Measurements from ENCODE around the gene PANX2. TPM values are rescaled to one million over a fixed set of nuclear protein-coding genes. Genes with fewer than 3 reads are reported as not detected.
A peak's percentile ranks its signal among the peaks of the same experiment; 100 is the strongest.

Gene PANX2, protein sequence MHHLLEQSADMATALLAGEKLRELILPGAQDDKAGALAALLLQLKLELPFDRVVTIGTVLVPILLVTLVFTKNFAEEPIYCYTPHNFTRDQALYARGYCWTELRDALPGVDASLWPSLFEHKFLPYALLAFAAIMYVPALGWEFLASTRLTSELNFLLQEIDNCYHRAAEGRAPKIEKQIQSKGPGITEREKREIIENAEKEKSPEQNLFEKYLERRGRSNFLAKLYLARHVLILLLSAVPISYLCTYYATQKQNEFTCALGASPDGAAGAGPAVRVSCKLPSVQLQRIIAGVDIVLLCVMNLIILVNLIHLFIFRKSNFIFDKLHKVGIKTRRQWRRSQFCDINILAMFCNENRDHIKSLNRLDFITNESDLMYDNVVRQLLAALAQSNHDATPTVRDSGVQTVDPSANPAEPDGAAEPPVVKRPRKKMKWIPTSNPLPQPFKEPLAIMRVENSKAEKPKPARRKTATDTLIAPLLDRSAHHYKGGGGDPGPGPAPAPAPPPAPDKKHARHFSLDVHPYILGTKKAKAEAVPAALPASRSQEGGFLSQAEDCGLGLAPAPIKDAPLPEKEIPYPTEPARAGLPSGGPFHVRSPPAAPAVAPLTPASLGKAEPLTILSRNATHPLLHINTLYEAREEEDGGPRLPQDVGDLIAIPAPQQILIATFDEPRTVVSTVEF
- 3.0 TPM for total RNA-seq
- long read RNA-seq, partial matches to known transcripts: 3 of 4 reads
- long read RNA-seq, other reads (novel, unspliced or antisense): 1 of 4 reads

DNA sequence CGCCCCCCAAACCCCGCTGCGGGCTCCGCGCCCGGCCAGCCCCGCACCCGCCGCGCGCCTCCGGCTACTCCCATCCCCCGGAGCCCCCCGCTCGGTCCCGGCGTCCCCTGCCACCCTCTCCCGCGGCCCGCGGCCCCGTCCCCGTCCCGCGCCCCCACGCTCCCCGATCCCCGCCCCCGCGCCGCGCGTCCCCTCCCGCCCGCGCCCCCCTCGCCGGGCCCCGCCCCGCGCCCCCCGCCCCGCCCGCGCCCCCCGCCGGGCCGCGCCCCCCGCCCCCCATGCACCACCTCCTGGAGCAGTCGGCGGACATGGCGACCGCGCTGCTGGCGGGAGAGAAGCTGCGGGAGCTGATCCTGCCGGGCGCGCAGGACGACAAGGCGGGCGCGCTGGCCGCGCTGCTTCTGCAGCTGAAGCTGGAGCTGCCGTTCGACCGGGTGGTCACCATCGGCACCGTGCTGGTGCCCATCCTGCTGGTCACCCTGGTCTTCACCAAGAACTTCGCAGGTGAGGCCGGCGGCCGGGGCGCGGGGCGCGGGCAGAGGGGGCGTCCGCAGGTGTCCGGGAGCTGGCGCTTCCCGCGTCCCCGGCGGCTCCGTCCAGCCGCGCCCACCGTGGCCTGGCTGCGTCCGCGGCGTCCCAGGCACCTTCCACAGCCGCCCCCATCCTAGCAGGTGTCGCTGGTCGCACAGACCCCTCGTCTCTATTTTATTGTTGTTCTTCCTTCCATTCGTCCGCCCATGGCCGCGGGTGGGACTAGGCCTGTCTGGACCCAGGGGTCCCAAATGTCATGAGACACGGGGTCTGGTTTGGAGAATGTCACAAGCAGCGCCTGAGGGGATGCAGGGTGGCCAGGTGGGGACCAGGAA lies at the start of gene PANX2:
Gene PANX2, plus strand, starts transcription at position 279 of the 866 bp plus-strand sequence. Its CDS starts 0 bp downstream, at position 279.
- TF ChIP-seq, protein P1, sequence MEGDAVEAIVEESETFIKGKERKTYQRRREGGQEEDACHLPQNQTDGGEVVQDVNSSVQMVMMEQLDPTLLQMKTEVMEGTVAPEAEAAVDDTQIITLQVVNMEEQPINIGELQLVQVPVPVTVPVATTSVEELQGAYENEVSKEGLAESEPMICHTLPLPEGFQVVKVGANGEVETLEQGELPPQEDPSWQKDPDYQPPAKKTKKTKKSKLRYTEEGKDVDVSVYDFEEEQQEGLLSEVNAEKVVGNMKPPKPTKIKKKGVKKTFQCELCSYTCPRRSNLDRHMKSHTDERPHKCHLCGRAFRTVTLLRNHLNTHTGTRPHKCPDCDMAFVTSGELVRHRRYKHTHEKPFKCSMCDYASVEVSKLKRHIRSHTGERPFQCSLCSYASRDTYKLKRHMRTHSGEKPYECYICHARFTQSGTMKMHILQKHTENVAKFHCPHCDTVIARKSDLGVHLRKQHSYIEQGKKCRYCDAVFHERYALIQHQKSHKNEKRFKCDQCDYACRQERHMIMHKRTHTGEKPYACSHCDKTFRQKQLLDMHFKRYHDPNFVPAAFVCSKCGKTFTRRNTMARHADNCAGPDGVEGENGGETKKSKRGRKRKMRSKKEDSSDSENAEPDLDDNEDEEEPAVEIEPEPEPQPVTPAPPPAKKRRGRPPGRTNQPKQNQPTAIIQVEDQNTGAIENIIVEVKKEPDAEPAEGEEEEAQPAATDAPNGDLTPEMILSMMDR (IDR thresholded peaks at IDR 0.05): no peak
- no peak within 1 kb of the TSS for H3K27ac ChIP-seq
- H3K36me3 ChIP-seq: no peaks in the 10 kb centered on the region
- ATAC-seq (no peak), DNase-seq (no peak)
- H3K27me3 ChIP-seq: peaks cover 9% of the 10 kb centered on the region
- H3K9me3 ChIP-seq: no peaks in the 10 kb centered on the region
- H3K4me3 ChIP-seq: peak within 1 kb of the TSS; percentile 39
- peaks cover 5% of the 10 kb centered on the region for H3K4me1 ChIP-seq
- intact Hi-C loops (cut with DNase I): no loop called here

DNA sequence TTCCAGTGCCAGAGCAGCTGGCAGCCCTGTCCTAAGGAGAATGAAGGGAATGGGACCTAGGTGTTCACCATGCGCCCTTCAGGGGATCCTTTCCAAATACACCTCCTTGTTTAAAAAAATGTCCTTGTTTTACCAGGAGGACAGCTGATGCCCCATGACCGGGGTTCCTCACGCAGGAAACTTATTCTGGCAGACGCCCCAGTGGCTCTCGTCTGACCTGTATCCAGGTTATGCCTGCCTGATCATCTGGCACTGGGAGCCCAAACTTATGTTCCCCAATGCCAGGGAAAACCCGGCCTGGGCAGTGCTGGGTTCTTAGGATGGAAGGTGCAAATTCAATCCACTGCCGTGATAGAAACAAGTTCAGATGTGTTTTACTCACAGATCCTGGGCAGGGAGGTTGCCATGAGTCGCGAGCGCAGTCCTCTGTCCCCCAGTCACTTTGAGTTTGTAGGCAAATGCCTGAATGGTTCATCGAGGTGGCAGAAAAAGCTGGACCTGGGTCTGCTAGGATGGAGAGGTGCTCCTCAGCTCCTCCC lies 49.3 kb upstream of the PANX2 start:
- Histone ChIP-seq H3K4me1 (peaks cover 7% of the 10 kb centered on the region), H3K36me3 (no peaks in the 10 kb centered on the region), H3K27me3 (no peaks in the 10 kb centered on the region), H3K4me3 (no peak overlapping the region), H3K9me3 (peaks cover 12% of the 10 kb centered on the region), H3K27ac (no peak overlapping the region)
- TF ChIP-seq, protein P1 (IDR thresholded peaks at IDR 0.05): no peak
- DNase-seq (no peak), ATAC-seq (no peak)
- intact Hi-C loops (cut with DNase I): no loop called here

DNA sequence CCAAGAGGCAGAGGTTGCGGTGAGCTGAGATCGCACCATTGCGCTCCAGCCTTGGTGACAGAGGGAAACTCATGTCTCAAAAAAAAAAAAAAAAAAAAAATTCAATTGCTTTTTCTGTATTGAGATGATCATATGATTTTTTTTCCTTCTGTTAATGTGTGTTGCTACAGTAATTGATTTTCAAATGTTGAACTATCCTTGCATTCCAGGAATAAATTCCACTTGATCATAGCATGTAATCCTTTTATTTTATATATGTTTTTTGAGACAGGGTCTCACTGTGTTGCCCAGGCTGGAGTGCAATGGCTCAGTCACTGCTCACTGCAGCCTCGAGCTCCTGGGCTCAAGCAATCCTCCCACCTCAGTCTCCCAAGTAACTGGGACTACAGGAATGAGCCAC lies 47.4 kb upstream of the PANX2 start:
- Histone ChIP-seq H3K36me3 (no peaks in the 10 kb centered on the region), H3K9me3 (peaks cover 12% of the 10 kb centered on the region), H3K4me3 (no peak overlapping the region), H3K4me1 (peaks cover 7% of the 10 kb centered on the region), H3K27me3 (no peaks in the 10 kb centered on the region), H3K27ac (no peak overlapping the region)
- TF ChIP-seq, protein P1 (IDR thresholded peaks at IDR 0.05): no peak
- DNase-seq (no peak), ATAC-seq (no peak)
- intact Hi-C loops (cut with DNase I): no loop called here

DNA sequence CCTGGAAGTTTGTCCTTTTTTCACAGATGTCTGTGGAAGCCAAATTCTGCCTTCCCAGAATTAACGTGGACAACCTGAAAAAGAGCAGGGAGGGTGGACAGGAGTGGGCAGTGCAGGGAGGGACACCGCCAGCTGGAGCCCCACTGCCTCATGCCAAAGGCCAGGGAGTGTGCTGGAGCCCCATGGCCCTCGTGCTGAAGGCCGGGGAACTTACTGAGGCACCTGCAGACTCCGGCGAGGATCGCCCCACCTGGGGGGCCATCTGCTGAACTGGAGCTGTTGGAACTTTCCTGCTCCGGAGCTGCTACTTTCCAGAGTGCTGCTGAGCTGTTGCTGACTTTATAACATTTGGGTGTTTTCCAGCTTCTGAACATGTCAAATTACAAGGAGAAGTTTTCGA lies 45.5 kb upstream of the PANX2 start:
- Histone ChIP-seq H3K9me3 (peaks cover 12% of the 10 kb centered on the region), H3K4me3 (no peak overlapping the region), H3K27ac (no peak overlapping the region), H3K4me1 (no peaks in the 10 kb centered on the region), H3K27me3 (peaks cover 1% of the 10 kb centered on the region), H3K36me3 (no peaks in the 10 kb centered on the region)
- DNase-seq (no peak), ATAC-seq (no peak)
- TF ChIP-seq, protein P1 (IDR thresholded peaks at IDR 0.05): no peak
- intact Hi-C loops (cut with DNase I): no loop called here

DNA sequence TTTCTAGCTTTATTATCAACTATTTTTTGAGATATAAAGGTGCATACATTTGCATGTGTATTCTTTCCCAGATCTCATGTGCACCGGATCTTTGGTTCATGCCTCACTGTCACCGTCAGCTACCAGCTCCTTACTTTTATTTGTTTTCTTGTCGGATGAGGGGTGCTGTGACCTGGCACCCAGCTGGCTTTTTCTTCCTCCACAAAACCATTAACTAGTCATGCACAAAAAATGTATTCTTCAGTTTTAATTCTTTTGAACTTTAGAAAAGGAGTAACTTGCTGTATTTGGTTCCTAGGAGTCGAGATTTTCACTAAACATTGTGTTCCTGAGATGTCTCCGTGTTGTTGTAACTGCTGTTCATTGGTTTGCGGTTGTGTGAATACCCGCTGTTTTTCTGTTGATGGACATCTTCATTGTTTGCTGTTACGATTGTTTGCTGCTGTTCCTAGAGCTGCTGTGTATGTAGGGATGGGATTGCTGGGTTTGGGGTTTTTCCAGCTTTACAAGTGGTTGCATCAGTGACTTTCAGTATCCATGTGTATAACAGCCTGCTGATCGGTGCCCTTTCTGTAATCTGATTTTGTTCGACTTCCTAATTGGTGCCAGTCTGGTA lies 41.3 kb upstream of the PANX2 start:
- no peak overlapping the region for H3K4me3 ChIP-seq
- TF ChIP-seq, protein P1 (IDR thresholded peaks at IDR 0.05): no peak
- DNase-seq (no peak), ATAC-seq (no peak)
- no peaks in the 10 kb centered on the region for H3K36me3 ChIP-seq
- no peaks in the 10 kb centered on the region for H3K4me1 ChIP-seq
- peaks cover 8% of the 10 kb centered on the region for H3K27me3 ChIP-seq
- intact Hi-C loops (cut with DNase I): no loop called here
- no peak overlapping the region for H3K27ac ChIP-seq
- H3K9me3 ChIP-seq: no peaks in the 10 kb centered on the region
